KOPT-K1 (cell line): ENCODE data around the gene PRR5L.
"Not testable (repeated sequence)": the region's sequence is repeated elsewhere in the genome, so short reads cannot be mapped to it uniquely, and the experiment has no call there.

Source experiments
- H3K27ac ChIP-seq: fragments of 200-600 bp; sonication (generic); 2 replicates; pipeline ENCODE4 v1.5.1; 2016; ENCODE audit warnings: antibody characterized with exemption, mild to moderate bottlenecking, low read depth, low read length; ENCODE audit not compliant: poor library complexity, severe bottlenecking
- H3K36me3 ChIP-seq: fragments of 200-600 bp; sonication (generic); 2 replicates; pipeline ENCODE4 v1.5.1; 2017; ENCODE audit warnings: antibody characterized with exemption, mild to moderate bottlenecking, low read length, moderate library complexity; ENCODE audit not compliant: insufficient read depth
- H3K9me3 ChIP-seq: fragments of 200-600 bp; sonication (generic); 2 replicates; pipeline ENCODE4 v1.5.1; 2017; ENCODE audit warnings: antibody characterized with exemption, low read length, mild to moderate bottlenecking; ENCODE audit not compliant: insufficient read depth, poor library complexity, severe bottlenecking

The PRR5L gene

DNA sequence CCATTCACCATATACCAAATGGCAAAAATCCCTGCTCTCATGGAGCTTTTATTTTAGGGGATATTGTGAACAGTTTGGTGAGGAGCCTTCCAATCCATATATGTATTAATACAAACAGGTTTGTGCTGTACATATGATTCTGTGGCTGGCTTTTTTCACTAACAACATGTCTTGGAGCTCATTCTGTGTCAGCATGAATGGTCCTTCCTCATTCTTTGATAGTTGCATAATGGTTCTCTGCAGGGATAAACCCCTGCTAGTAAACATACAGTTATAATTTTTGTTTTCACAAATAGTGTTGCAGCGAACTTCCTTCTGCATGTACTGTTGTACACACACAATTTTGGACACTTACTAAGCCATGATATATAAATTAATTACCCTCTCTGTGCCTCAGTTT, 8.3 kb downstream of the PRR5L start:
- no peaks in the 10 kb centered on the region for H3K36me3 ChIP-seq
- H3K9me3 ChIP-seq, result no peaks in the 10 kb centered on the region
- no peak overlapping the region for H3K27ac ChIP-seq

DNA sequence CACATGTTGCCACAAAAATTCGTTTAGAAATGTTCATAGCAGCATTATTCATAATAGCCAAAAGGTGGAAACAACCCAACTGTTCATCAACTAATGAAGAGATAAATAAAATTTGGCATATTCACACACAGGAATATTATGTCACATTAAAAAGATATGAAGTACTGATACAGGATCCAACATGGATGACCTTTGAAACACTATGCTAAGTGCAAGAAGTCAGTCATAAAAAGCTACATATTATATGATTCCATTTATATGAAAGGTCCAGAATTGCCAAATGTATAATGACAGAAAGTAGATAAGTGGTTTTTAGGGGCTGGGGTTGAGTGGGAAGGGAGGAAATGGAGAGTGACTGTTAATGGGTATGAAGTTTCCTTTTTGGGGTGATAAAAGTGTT, 9.0 kb downstream of the PRR5L start:
- Histone ChIP-seq H3K36me3 (no peaks in the 10 kb centered on the region), H3K9me3 (no peaks in the 10 kb centered on the region), H3K27ac (no peak overlapping the region)

DNA sequence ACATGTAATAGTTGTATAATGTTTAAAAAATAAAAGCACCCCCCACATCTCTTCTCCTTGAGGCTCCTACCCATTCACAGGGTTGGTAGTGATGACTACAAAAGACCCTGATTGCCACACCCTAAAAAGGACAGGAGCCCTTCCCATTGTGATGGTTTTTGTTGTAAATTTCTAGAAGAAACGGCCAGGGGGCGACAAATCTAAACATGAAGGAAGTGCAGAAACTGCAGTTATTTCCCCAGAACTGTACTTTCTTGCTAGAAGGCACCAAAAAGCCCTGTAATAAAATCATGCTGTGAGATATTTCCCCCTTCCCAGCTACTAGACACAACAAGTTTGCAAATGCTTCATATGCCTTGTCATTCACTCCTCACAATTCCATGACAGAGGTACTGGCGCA, 10.8 kb downstream of the PRR5L start:
- Histone ChIP-seq H3K36me3 (no peaks in the 10 kb centered on the region), H3K27ac (no peak overlapping the region), H3K9me3 (no peaks in the 10 kb centered on the region)

DNA sequence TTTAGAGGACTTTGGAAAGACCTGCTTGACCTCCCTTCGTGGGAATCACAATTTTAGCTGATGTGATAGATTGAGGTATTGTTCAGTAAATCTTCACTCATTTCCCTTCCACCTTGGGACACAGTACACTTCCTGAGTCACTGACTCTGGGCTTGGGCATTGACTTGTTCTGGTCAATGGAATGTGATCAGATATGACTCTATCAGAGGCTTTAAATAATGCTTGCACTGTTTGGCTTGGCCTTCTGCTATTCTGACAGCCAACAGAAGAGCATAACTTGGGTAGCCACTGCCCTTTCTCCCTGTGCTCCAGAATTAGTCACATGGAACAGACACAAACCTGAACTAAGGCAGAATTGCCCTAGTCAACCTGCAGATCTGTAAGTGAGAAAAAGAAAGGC, 12.5 kb downstream of the PRR5L start:
- no peaks in the 10 kb centered on the region for H3K36me3 ChIP-seq
- H3K27ac ChIP-seq, result no peak overlapping the region
- H3K9me3 ChIP-seq, result no peaks in the 10 kb centered on the region

DNA sequence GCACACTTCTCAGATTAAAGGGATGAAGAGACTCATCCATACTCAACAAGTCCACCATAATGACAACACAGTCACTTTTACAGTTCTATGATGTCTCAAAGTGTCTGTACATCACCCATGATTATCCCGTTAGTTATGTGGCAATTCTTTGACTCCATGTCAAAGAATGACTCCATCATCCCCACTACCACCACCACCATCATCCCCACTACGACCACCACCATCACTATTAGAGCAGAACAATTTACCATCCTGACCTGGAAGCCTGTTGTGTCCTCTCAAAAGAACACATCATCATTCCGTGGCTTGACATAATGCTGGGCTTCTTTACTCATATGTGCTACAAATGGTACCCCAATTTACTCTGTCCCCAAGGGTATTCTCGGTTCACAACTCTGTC, 13.7 kb downstream of the PRR5L start:
- no peaks in the 10 kb centered on the region for H3K36me3 ChIP-seq
- no peak overlapping the region for H3K27ac ChIP-seq
- H3K9me3 ChIP-seq, result no peaks in the 10 kb centered on the region

DNA sequence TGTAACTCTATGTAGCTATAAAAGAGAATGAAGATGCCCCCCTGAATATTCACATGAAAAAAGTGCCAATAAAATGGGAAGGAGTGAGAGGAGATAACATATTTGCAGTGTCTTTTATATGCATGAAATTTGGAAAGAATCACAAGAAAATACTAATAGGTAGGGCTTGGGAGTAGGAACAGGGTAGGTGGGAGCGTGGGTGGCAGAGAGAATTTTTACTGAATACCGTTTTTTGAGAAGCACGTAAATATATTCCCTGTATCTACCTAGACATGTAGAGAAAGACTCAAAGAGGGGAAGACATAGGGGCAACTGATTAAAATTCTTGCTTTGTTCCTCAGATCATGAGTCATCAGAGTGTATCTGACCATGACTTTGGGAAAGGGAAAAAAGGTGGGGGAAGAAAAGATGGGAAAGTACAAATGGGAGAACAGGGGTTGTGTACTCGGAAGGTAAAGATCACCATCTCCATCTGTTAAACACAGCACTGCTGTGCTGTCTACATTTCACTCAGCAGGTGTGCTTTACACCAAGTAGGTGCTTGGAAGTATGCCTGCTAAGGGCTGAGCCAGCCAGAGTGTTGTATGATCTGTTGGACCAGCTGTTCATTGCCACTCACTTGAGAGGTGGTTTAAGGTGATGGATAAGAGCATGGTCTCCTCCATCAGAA, 16.0 kb downstream of the PRR5L start:
- Histone ChIP-seq H3K9me3 (no peaks in the 10 kb centered on the region), H3K27ac (no peak overlapping the region), H3K36me3 (no peaks in the 10 kb centered on the region)

DNA sequence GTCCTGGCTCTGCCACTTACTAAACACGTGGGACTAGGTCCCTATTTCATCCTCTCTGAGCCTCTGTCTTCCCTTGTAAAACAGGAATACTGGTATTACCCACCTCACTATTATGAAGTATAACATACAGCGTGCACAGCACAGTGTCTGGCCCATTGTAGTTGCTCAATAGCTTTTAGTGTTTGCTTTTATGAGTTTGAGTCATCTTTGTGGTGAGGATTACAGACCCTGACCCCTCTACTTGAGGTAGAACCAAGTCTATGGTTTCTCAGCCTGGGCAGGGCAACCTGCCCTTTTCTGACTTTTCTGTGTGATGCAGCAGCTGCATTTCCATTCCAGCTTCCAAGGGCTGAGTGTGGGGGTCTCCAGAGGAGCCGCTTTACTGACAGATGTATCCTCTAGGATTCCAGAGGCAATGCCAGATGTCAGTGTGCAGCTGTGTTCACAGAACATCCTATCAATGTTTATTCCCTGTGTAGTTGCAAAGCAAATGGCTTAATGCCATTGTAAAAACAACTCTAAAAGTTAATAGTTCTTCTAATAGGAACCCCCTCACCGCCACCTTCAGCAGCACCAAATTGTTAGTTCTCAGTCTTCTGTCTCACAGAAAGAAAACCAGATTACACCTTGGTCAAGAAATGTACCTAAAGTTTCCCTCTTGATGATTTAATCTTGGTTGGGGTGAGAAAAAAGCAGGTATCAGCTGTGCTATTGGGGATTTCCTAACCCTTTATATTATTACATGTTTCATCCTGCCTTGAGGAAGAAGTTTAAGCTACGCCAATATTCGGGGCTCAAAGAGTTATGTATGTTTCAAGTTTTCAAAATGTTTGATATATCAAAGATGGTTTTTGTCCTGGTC, 16.8 kb downstream of the PRR5L start:
- Histone ChIP-seq H3K36me3 (no peaks in the 10 kb centered on the region), H3K27ac (no peak overlapping the region), H3K9me3 (no peaks in the 10 kb centered on the region)

DNA sequence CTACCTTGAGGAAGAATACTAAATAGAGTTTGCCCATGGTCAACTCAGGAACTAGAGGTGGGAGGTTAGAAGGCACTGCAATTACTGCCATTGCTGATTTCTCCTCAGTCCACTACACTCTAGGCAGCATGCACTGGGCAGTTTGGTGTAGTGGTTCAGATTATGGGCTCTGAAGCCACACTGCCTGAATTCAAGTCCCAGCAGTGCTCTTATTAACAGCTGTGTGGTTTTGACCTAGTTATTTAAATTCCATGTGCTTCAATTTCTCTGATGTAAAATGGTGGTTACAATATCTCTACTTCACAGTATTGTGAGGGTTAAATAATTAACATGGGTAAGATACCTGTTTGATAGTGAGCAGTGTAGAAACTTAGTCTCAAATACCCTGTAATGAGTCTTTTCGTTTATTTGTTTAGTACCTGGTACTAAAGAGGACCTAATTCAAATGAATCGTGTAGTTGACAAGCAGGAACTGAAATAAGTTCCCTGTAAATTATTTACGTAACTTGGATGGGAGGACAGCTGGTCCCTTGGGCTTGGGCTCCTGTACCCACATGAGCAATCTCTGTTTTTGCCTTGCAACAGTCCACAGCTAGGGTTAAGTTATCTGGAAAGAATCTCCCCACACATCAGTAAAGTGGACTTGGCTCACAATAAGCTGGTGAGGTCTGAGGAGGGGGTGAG, 17.8 kb downstream of the PRR5L start:
- Histone ChIP-seq H3K27ac (no peak overlapping the region), H3K36me3 (no peaks in the 10 kb centered on the region), H3K9me3 (no peaks in the 10 kb centered on the region)

DNA sequence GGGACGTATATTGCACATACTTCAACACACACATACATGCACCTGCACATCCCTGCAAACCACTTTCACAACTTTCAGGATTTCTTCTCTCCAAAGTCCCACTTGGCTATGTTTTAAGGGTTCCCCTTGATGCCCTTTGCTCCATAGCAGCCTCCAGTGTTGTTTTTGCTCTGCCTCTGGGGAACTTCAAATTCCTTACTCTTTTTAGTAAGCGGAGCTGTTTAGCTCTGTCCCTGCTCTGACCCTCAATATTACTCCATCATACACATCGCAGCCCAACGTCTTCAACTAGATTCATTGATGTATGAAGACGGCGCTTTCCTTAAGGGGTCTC, 18.3 kb downstream of the PRR5L start:
- Histone ChIP-seq H3K9me3 (no peaks in the 10 kb centered on the region), H3K36me3 (no peaks in the 10 kb centered on the region), H3K27ac (no peak overlapping the region)

DNA sequence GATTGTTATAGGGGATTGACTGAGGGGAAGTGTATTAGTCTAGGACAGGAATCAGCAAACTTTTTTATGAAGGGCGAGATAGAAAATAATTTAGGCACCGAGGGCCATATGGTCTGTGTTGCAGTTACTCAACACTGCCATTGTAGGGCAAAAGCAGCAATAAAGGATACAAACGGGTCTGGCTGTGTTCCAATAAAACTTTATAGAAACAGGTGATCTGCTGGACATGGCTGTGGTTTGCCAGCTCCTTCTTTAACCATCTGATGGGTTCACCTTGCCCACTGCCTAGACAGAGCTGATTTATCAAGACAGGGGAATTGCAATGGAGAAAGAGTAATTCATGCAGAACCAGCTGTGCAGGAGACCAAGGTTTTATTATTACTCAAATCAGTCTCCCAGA, 20.0 kb downstream of the PRR5L start:
- no peaks in the 10 kb centered on the region for H3K36me3 ChIP-seq
- H3K9me3 ChIP-seq, result no peaks in the 10 kb centered on the region
- no peak overlapping the region for H3K27ac ChIP-seq

DNA sequence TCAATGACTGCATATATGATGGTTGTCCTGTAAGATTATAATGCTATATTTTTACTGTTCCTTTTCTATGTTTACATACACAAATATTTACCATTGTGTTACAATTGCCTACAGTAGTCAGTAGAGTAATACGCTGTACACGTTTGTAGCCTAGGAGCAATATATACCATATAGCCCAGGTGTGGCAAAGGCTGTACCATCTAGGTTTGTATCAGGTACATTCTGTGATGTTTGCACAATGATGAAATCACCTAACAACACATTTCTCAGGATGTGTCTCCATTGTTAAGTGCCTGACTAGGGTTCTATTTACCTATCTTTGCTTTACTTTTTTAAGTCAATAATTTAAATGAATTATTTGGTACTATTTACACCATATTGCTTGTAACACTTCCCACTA, 21.9 kb downstream of the PRR5L start:
- Histone ChIP-seq H3K27ac (no peak overlapping the region), H3K9me3 (no peaks in the 10 kb centered on the region), H3K36me3 (no peaks in the 10 kb centered on the region)

DNA sequence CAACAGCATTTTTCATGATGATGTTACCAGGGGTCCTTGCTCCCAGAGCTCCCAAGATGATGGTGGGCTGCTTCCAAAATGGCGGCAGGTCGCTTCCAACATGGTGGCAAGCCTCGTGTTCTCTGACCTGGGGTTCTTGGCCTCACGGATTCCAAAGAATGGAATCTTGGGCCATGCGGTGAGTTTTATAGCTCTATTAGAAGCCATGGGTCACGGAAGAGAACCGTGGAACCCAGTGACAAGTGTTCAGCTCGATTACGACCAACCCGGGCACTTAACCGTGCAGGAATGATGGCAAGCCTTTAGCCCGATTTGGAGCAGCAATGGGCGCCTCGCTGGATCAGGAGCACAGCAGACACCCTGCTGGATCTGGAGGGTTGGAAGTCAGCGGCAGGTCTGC, 28.9 kb downstream of the PRR5L start:
- H3K36me3 ChIP-seq, H3K27ac ChIP-seq, H3K9me3 ChIP-seq: not testable (repeated sequence)

DNA sequence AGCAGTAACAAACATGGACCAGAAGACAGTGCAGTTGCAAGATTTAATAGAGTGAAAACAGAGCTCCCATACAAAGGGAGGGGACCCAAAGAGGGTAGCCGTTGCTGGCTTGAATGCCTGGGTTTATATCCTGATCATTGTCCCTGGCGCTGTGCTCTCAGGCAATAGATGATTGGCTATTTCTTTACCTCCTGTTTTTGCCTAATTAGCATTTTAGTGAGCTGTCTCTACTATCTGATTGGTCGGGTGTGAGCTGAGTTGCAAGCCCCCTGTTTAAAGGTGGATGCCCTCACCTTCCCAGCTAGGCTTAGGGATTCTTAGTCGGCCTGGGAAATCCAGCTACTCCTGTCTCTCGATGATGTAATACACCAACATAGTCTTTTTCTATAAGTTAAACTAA, 29.3 kb downstream of the PRR5L start:
- H3K9me3 ChIP-seq, H3K36me3 ChIP-seq, H3K27ac ChIP-seq: not testable (repeated sequence)

DNA sequence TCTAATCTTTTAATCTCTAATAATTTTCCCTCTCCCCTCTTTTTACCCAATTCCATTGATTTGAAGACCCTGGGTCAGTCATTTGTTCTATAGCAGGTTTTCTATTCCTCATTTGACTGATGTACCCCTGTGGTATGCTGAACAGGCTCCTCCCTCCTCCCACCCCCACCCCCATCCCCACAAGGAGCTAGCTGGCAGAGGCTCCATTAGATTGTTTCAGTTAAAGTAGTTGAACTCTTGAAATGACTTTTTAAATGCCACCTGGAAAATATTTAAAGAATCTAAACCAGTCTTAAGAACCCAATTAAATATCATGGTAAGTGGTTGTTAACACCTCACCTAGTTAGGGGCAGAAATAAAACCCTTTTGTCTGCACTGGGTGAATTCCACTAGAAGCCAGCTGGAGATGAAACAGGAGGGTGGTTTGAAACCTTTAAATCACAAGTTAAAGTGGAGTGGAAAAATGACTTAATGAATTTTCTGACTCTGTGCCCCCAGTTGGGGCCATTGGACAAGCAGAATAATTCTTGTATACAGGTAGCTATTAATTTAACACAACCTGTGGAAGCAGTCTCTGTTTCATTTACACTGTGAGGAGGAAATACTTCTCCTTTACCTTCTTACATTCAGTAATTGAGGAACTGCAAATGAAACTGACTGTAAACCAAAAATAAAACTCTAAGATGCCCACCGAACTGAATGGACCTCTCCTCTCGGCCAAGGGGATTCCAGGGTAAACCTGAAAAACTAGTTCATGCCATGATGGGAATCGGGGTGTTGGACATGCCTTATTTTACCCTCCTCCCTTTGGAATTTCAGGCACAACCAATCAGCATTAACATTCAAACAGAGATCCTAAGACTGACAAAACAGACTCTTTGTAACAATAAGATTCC, 30.7 kb downstream of the PRR5L start:
- no peaks in the 10 kb centered on the region for H3K9me3 ChIP-seq
- no peaks in the 10 kb centered on the region for H3K36me3 ChIP-seq
- H3K27ac ChIP-seq, result no peak overlapping the region
